CD14-positive monocyte (primary cell): ENCODE results near the gene PLAAT3. TPM values are rescaled to one million over a fixed set of nuclear protein-coding genes. Genes with fewer than 3 reads are reported as not detected.

Experiments
- DNase-seq, 3 donors: peaks; one replicate each; pipeline ENCODE4 v3.0.0-alpha.2; 2011 to 2022
- H2AFZ ChIP-seq: 2 replicates; pipeline ENCODE4 v1.6.0; 2012; ENCODE audit warnings: mild to moderate bottlenecking, low read depth, low read length, inconsistent platforms; ENCODE audit not compliant: insufficient read depth, poor library complexity, severe bottlenecking
- H3K27ac ChIP-seq, 2 donors: 1 replicate in 1 of 2; 2 replicates in 1 of 2; pipeline ENCODE4 v1.5.1; 2012 to 2013; ENCODE audit warnings: low read length in 2 of 2, control low read depth in 1 of 2, inconsistent platforms in 1 of 2, low read depth in 1 of 2, mild to moderate bottlenecking in 1 of 2
- H3K27me3 ChIP-seq, 2 donors: one replicate each; pipeline versions ENCODE4 v1.6.0 to v1.6.1; 2011 to 2013; ENCODE audit warnings: low read length in 2 of 2; ENCODE audit not compliant: control insufficient read depth in 2 of 2, insufficient read depth in 2 of 2
- H3K36me3 ChIP-seq, 2 donors: replicated peaks in 1 of 2; 1 replicate in 1 of 2; 2 replicates in 1 of 2; pipeline versions ENCODE4 v1.5.1 to v1.6.1; 2012 to 2013; ENCODE audit warnings: low read length in 2 of 2, control low read depth in 1 of 2, inconsistent platforms in 1 of 2, mild to moderate bottlenecking in 1 of 2; ENCODE audit not compliant: insufficient read depth in 2 of 2, control insufficient read depth in 1 of 2
- H3K4me1 ChIP-seq, 2 donors: 1 replicate in 1 of 2; 2 replicates in 1 of 2; pipeline versions ENCODE4 v1.5.1 to v1.6.1; 2012 to 2013; ENCODE audit warnings: low read length in 2 of 2, control low read depth in 1 of 2, inconsistent platforms in 1 of 2, mild to moderate bottlenecking in 1 of 2, moderate library complexity in 1 of 2; ENCODE audit not compliant: insufficient read depth in 2 of 2, control insufficient read depth in 1 of 2
- H3K4me2 ChIP-seq: replicated peaks from 2 replicates; pipeline ENCODE3; 2012; ENCODE audit warnings: low read length, moderate library complexity, mild to moderate bottlenecking; ENCODE audit not compliant: poor library complexity, severe bottlenecking; ENCODE audit errors: extremely low read depth
- H3K4me3 ChIP-seq, 3 experiments: fragments of 200-600 bp in 1 of 3; sonication (generic) in 1 of 3; replicated peaks in 1 of 3; 1 replicate in 2 of 3; 2 replicates in 1 of 3; pipeline ENCODE4 v1.5.1; 2011 to 2013; ENCODE audit warnings: low read length in 3 of 3, mild to moderate bottlenecking in 3 of 3, control low read depth in 2 of 3, low read depth in 2 of 3, inconsistent platforms in 1 of 3, moderate library complexity in 1 of 3
- H3K79me2 ChIP-seq: 2 replicates; pipeline ENCODE4 v1.6.0; 2012; ENCODE audit warnings: mild to moderate bottlenecking, control low read depth, inconsistent platforms, low read length, moderate library complexity; ENCODE audit not compliant: insufficient read depth
- H3K9ac ChIP-seq: 2 replicates; pipeline ENCODE4 v1.6.0; 2017; ENCODE audit warnings: low read length, mild to moderate bottlenecking; ENCODE audit not compliant: insufficient read depth, poor library complexity, severe bottlenecking
- H3K9me3 ChIP-seq, 2 donors: replicated peaks in 1 of 2; 1 replicate in 1 of 2; 2 replicates in 1 of 2; pipeline versions ENCODE4 v1.5.1 to v1.6.1; 2012 to 2013; ENCODE audit warnings: low read length in 2 of 2, control low read depth in 1 of 2; ENCODE audit not compliant: control insufficient read depth in 1 of 2, insufficient read depth in 1 of 2
- H4K20me1 ChIP-seq: 2 replicates; pipeline ENCODE4 v1.6.0; 2012; ENCODE audit warnings: mild to moderate bottlenecking, low read length, control low read depth, moderate library complexity; ENCODE audit not compliant: insufficient read depth
- H3K27ac Mint-ChIP-seq, 7 donors: one replicate each; pipeline ENCODE4 v1.8.0; 2020; ENCODE audit warnings: mild to moderate bottlenecking in 7 of 7, mixed read lengths in 7 of 7, moderate library complexity in 6 of 7, inconsistent platforms in 2 of 7
- H3K27me3 Mint-ChIP-seq, 3 donors: one replicate each; pipeline ENCODE4 v1.8.0; 2021 to 2022; ENCODE audit warnings: low read depth in 3 of 3, mild to moderate bottlenecking in 3 of 3, mixed read lengths in 3 of 3, moderate library complexity in 3 of 3, inconsistent platforms in 1 of 3
- H3K36me3 Mint-ChIP-seq, 2 donors: one replicate each; pipeline ENCODE4 v1.8.0; 2020; ENCODE audit warnings: mixed read lengths in 2 of 2, inconsistent platforms in 1 of 2, mild to moderate bottlenecking in 1 of 2
- H3K4me1 Mint-ChIP-seq: one replicate; pipeline ENCODE4 v1.8.0; 2020; ENCODE audit warnings: mild to moderate bottlenecking, mixed read lengths
- H3K4me3 Mint-ChIP-seq, 2 donors: one replicate each; pipeline ENCODE4 v1.8.0; 2020; ENCODE audit warnings: mild to moderate bottlenecking in 2 of 2, mixed read lengths in 2 of 2, moderate library complexity in 1 of 2
- H3K9me3 Mint-ChIP-seq, 7 donors: one replicate each; pipeline ENCODE4 v1.8.0; 2020 to 2022; ENCODE audit warnings: mixed read lengths in 7 of 7, mild to moderate bottlenecking in 6 of 7, moderate library complexity in 6 of 7, inconsistent platforms in 2 of 7
- CTCF ChIP-seq: fragments of 200-600 bp; IDR thresholded peaks from one replicate; pipeline ENCODE4 v1.8.0; 2022; ENCODE audit warnings: antibody characterized with exemption, mild to moderate bottlenecking
- WGBS: methylation state at CpG from one replicate; pipeline ENCODE4 v1.1.5; 2013; ENCODE audit warnings: missing lambda C conversion rate; ENCODE audit not compliant: insufficient coverage; 5-methylcytosine and 5-hydroxymethylcytosine counted together
- intact Hi-C, 2 donors: fragments of 100-400 bp; cut with micrococcal nuclease; formaldehyde crosslinking; loops; one replicate each; pipeline versions ENCODE4 v1.15.0 to v1.15.1; 2023
- polyA plus RNA-seq, 3 donors: library from polyadenylated mRNA; depleted of rRNA in 1 of 3; unstranded in 2 of 3; stranded (reverse) in 1 of 3; fragments of 300-500 nt in 2 of 3; fragments of >200 nt in 1 of 3; fragmentation: Illumina TruSeq in 2 of 3; gene quantifications; 1 replicate in 2 of 3; 2 replicates in 1 of 3; pipeline ENCODE4 v1.2.3, GENCODE V29; 2012 to 2021

Gene PLAAT3
- polyA plus RNA-seq, 3 donors: 20.2 to 67.3 (median 34.2) TPM

- TF ChIP-seq CTCF: no peak
- intact Hi-C loops: loop anchor here (5.0 kb wide), 2 partner anchors 57 to 63 kb away; no protein-coding TSS in a partner anchor
- peaks cover 29 to 32% of the 10 kb centered on the region in 2 donors for H3K4me1 ChIP-seq
- H4K20me1 ChIP-seq: no peaks in the 10 kb centered on the region
- Mint-ChIP-seq H3K27me3 (peaks cover 0 to 1% (median 0%) of the 10 kb centered on the region in 3 donors), H3K27ac (peak overlapping the region in 4 of 7 donors; percentile 40 to 60 (median 50)), H3K36me3 (no peaks in the 10 kb centered on the region), H3K4me1 (peaks cover 41% of the 10 kb centered on the region), H3K4me3 (no peak overlapping the region), H3K9me3 (no peaks in the 10 kb centered on the region)
- no peaks in the 10 kb centered on the region for H3K9me3 ChIP-seq
- no peaks in the 10 kb centered on the region for H3K36me3 ChIP-seq
- no peak for DNase-seq
- H3K4me2 ChIP-seq: no peak overlapping the region
- H3K4me3 ChIP-seq: no peak overlapping the region
- no peaks in the 10 kb centered on the region for H3K79me2 ChIP-seq
- H3K9ac ChIP-seq: no peak overlapping the region
- H3K27me3 ChIP-seq: no peaks in the 10 kb centered on the region
- WGBS: 71% methylated on average over 3 of the region's 4 CpGs
- H2AFZ ChIP-seq: no peak overlapping the region
- no peak overlapping the region for H3K27ac ChIP-seq
Observed at GRCh38 chr11:63564784-63565350, 49.4 kb downstream of the PLAAT3 start.

- H3K27ac Mint-ChIP-seq: peak overlapping the region in 4 of 7 donors; percentile 33 to 61 (median 54)
- H3K27ac ChIP-seq: no peak overlapping the region
- no peak overlapping the region for H2AFZ ChIP-seq
- no peak for DNase-seq
- H3K9me3 ChIP-seq: no peaks in the 10 kb centered on the region
- no peaks in the 10 kb centered on the region for H3K36me3 Mint-ChIP-seq
- H3K9ac ChIP-seq: no peak overlapping the region
- H3K27me3 Mint-ChIP-seq: peaks cover 0 to 1% (median 0%) of the 10 kb centered on the region in 3 donors
- TF ChIP-seq CTCF: no peak
- no peaks in the 10 kb centered on the region for H3K27me3 ChIP-seq
- no peak overlapping the region for H3K4me3 Mint-ChIP-seq
- no peaks in the 10 kb centered on the region for H4K20me1 ChIP-seq
- H3K36me3 ChIP-seq: no peaks in the 10 kb centered on the region
- no peak overlapping the region for H3K4me2 ChIP-seq
- intact Hi-C loops: loop anchor here in 1 of 2 donors (5.0 kb wide), 1 partner anchor 62 kb away; no protein-coding TSS in a partner anchor
- no peak overlapping the region for H3K4me3 ChIP-seq
- peaks cover 41% of the 10 kb centered on the region for H3K4me1 Mint-ChIP-seq
- H3K9me3 Mint-ChIP-seq: no peaks in the 10 kb centered on the region
- no peaks in the 10 kb centered on the region for H3K79me2 ChIP-seq
- 100% methylated on average over 1 of the region's 7 CpGs for WGBS
- peaks cover 29 to 32% of the 10 kb centered on the region in 2 donors for H3K4me1 ChIP-seq
Observed at GRCh38 chr11:63564056-63564774, 50.0 kb downstream of the PLAAT3 start.
